Activated CD4-positive, alpha-beta T cell treated with anti-CD3 and anti-CD28 coated beads, Interleukin-2, amount 50 U/mL, for 4 hours (primary cell): Measurements from ENCODE around the gene WDFY2.
"Not testable (repeated sequence)": the region's sequence is repeated elsewhere in the genome, so short reads cannot be mapped to it uniquely, and the experiment has no call there.

Source experiments
- DNase-seq, 2 experiments: peaks; one replicate each; pipeline ENCODE4 v3.0.0-alpha.2; 2020

Gene WDFY2

DNA sequence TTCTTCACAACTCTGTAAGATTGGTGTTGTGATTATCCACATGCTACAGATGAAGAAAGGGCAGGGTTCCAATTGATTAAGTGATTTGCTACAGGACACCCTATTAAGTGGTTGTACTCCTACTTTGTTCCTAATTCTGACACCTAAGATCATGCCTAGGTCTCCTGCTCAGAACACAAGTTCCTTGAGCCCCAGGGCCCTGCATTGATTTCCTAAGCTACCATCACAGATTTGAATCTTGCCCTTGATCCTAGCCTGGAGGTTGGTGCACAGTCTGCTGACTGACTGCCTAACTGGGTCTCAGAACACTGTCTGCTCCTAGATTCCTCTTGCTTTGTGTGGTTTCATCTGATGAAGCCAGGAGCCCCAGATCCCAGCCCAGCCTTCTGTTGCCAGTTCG lies 19.6 kb upstream of the WDFY2 start:
- no peak for DNase-seq

DNA sequence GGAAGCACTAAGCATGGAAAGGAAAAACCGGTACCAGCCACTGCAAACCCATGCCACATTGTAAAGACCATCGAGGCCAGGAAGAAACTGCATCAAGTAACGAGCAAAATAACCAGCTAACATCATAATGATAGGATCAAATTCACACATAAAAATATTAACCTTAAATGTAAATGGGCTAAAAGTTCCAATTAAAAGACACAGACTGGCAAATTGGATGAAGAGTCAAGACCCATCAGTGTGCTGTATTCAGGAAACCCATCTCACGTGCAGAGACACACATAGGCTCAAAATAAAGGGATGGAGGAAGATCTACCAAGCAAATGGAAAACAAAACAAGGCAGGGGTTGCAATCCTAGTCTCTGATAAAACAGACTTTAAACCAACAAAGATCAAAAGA lies 15.3 kb upstream of the WDFY2 start:
- DNase-seq: not testable (repeated sequence)

DNA sequence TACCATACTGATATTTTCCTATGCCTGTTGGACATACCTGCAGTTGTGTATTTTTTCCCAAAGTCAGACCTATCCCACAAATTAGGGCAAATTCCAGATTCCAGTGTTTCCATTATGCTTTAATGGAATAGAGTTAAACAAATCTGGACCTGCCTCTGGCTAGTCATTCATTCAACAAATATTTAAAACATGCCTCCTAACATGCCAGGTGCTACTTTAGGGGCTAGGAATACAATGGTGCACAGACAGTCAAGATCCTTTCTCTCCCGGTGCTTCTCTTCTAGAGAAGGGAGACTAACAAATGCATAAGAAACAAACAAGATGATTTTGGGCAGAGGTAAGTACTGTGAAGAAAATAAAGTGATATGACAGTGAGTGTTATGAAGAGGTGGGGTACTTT lies 7.5 kb upstream of the WDFY2 start:
- no peak for DNase-seq

DNA sequence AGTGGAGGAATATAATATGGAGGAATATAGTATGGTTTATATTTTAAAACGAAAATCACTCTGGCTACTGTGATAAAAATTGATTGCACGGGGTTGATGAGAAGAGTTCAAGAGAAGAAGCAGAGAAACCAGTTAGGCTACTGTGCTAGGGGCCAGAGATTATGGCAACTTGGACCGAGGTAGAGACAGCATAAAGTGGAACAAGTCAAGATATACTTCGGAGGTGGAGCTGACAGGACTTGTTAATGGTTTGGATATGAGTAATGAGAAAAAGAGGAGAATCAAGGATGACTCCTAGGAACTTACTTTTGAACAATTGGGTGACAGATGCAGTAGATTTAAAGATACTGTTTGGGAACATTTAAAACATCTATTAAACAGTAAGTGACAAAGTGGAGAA lies 6.6 kb upstream of the WDFY2 start:
- DNase-seq: no peak

DNA sequence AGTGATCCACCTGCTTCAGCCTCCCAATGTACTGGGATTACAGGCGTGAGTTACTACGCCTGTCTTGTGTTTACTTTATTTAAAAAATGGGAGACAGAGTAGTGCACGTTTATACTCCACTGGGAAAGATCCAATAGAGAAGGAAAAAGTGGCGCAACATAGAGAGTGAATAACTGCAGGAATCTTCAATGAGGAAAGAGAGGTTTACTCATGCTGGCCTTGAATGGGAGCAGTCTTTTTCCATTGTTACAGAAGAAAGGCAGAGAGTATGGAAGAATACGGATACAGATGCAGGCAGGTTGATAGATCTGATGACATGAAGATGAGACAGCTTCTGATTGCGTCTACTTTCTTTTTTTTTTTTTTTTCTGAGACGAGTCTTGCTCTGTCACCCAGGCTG lies 4.6 kb upstream of the WDFY2 start:
- no peak for DNase-seq

DNA sequence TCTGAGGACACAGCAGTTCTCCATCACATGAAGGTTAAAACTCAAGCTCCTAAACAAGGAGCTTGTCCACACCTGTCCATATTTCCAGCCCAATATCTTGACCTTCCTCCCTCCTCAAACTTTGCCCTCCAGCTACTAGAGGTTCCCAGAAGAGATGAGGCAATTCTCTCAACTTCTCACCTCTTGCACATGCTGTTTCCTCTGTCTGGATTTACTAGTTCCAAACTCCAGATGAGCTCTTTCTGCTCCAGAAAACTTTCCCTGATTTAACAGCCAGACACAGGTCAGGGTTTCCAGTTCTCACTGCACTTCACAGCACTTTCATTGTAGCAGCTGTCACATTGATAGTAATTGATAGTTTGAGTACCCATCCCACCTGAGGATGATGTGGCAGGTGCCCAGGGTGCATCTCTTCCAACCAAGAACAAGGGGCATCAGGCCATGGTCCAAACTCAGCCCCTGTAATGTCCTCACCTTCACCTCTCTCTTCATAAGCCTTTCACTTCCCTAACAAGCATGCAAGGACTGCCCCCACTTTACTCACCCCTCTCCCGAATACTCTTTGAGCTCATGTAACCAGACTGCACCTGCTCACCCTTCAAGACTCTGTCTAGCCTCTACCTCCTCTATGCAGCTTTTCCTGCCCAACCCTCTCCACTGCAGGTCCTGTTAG lies 3.0 kb upstream of the WDFY2 start:
- DNase-seq: no peak

DNA sequence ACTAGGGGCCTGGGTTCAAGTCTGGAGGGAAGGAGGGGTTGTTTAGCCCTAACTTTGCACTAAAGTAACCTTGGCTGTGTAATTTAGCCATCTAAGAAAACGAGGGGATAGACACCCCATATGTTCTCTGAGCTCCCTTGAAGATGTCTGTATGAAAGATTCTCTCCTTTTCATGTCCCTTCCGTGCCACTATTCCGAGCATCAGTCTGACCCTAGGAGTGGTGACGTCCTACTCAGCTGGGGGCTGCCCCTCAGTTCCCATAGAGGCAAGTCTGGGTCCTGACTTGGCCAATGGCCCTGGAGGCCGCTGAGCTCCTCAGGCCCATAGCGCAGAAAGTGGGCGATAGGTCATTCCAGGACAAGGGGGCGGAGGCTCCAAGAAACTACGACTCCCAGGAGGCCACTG lies 790 bp upstream of the WDFY2 start:
- DNase-seq: no peak

DNA sequence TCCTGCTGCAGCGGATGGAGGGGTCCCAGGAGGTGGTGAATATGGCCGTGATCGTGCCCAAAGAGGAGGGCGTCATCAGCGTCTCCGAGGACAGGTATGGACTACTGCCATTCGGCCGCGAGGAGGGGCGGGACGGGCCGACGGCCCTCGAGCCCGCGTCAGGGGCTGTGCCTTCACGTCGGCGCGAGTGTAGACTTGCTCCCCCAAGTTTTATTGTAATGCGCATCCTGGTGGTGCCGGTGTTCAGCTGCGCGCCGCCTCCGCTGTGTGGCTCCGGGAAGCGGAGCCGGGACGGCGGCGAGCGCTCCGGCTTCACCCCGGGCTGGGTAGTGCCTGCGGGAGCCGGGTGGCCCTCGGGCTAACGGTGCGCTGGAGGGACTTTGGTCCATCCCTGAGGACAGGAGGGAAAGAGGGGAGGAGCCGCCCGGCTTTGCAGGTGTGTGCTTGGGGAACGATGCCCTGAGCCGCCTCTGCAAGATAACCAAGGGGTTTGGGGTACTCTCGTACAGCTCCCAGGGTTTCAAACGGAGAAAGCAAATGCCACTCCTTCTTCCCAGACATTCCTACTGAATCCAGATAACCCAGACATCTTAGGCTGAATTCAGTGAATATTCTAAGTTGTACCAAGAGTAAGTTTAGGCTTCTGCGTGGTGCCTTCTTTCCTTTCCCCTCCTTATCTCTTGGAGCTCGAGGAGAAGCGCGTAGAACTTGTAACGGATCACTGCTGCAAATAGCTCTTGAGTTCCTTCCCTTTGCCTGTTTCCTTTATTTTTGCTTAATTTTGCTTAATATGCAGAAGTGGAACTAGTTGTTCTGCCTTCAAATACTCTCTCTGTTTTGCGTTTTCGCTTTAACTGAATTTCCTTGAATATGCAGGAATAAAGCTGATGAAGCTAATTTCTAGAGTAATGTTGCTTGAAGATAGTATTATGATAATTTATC lies 740 bp downstream of the WDFY2 start:
- DNase-seq: peak; percentile 48 to 55

DNA sequence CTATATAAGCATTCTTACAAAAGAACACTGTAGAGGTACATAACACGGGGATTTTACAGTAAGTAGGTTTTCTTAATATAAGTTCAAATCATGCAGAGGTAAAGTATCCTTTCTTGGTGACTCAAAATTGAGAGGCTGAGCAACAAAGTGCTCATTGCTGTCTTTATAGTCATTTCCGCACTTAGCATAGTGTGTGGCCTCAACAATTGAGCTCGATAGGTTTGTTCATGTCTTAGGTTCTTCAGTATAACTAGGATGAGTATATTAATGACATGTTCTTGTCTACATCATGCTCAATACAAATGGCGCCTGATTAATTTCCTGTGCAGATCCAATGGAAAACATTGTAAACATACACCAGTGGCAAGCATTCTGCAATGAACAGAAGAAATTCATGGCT lies 1.4 kb downstream of the WDFY2 start:
- no peak for DNase-seq

DNA sequence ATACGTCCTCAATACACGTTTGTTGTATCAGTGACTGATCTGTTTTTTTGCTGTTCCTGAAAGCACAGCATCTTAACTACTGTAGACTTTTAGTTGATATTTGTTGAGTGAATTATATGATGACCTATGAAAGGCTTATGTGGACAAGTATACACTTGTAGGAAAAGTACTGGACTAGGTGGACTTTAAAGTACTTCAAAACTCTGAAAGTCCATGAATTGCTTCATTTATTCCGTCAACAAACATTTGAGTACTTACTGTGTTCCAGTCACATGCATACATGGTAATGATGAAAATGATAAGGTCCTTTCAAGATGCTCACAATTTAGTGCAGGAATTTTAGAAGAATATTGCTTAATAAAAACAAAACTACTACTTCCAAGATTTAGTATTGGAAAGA lies 3.1 kb downstream of the WDFY2 start:
- DNase-seq: no peak

DNA sequence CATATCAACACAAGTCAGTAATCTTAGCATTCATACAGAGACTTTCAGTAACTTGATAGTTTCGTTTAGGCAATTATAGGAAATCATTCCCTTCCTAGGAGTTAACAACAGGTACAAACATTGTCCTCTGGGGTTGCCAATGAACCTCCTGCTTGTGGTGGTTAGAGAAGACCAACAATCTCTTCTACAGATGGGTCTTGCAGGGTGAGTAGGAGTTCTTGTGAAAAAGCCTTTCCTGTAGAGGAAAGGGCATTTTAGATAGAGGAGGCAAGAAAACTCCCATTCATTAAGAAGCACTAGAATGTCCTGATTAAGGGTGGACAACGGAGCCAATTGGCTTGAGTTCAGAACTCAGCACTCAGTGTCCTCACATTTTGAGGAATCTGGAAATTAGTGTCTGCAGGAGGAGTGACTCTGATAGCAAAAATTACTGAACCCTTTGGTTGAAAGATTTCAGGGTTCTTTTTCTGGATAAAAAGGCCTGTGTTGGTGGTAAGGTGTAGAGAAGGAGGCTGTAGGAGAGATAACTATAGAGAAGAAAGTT lies 4.2 kb downstream of the WDFY2 start:
- DNase-seq: no peak

DNA sequence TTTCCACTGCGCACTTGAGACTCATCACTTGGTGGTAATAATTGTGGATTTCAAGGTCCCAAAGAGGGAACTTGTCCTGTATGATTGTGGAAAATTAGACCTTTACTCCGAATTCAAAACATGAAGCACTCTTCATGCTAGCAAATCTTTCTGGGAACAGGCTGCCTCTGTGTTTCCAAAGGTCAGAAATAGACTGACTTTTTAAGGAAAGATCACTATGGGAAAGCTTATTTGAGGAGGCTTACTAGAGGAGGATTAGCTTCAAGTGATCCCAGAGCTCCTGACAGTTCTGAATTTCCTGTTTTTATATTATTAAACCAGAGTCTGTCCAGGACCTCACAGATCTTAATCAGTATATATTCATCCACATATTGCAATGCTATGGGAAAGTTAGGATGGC lies 5.5 kb downstream of the WDFY2 start:
- no peak for DNase-seq

DNA sequence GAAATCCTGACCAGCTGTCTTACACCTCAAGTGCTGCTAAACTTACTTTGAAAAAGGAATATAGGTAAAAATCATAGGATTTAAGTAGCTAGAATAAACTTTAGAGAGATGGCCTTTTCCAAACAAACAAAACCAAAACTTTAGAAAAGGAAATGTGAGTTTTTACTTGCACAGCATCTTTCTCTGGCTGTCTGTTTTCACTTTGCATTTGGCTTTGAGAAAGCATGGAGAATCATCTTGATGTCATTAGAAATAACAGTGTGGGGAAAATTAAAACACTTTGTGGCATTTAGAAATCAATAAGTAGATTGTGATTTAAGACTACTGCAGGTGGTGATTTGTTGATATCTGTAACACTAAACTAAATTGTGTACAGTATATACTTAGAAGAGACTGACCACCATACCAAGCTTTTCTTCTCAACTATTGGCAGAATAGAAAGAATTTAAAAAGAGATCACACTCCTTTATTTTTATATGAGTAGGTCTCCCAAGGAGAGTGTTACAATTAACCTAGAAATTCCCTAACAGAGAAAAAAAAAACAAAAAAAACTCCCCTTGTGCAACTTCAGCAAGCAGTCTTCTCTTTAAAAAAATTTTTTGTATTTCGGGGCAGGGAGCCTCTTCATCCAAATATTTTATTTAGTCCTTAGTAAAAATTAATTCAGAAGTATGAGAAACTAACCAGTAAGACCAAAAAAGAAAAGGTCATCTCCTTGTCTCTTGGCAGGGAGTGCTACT lies 6.1 kb downstream of the WDFY2 start:
- no peak for DNase-seq

DNA sequence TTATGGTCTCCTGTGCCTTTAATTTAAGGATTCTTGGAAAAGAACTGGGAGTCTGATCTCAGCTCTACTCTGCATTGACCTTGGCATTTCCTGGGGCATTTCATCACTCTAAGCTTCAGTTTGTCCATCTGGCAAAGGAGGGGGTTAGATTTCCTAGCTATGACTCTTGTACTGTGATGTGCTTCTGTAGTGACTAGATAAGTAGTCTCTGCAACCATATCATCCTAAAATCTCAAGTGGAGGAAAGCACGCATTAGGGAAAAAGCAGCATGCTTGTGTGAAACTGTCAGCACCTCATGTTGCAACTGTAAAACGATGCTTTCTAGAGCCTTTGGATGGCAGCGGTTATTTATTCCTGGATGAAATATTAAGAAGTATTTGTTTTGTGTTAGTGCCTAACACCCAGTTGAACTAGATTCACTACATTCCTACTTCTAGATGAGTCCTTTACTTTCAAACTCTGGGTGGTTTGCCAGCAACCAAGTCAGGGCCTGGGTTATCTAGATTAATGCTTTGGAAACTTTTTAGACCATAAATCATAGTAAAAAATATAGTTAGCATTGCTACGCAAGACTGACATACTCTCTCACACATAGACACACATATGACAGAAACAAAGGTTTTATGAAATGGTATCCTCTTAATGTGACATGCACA lies 6.8 kb downstream of the WDFY2 start:
- no peak for DNase-seq

DNA sequence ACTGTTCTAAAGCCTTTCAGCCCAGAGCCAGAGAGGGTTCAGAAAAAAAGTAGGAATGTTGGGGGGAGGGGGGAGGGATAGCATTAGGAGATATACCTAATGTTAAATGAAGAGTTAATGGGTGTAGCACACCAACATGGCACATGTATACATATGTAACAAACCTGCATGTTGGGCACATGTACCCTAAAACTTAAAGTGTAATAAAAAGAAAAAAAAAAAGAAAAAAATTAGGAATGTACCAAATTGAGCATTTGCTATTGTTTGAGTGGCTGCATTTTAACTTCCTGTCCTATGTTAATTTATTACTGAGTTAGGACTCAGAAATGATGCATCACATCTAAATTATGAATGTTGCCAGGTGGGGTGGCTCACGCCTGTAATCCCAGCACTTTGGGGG lies 7.7 kb downstream of the WDFY2 start:
- not testable (repeated sequence) for DNase-seq

DNA sequence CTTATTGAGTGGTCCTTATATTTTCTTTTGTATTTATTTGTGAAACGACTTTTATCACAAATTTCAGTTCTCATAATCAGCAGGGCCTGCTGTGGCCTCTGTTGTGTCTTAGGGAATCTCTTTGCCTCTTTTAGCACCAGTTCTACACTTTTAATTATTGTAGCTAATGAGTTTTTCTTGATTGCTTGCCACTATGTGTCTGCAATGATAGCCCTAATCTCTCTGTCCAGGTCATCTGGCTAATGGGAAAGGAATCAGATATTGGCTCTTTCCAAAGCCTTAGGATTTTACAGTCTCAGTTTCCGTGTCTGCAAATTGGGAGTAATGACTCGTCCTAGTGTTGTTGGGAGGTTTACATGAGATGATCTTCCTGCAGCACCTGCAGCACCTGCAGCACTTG lies 10.2 kb downstream of the WDFY2 start:
- DNase-seq: no peak

DNA sequence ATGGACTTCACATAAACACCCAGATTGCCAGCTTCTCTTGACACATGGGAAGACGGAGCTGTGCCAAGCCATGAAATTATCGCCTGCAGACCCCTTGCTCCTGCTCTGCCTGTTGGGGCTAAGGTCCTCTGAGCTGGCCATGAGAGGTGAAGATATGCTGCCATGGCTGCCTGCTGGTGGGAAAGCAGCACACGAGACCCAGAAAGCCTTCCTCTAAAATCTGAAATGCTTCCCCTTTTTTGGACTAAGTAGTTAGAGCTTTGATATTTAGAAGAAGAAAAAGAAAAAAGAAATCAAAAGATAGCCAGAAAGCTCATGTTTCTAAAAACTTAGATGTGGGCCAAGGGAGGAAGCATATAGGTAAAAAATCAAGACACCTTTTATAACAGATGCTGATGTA lies 11.2 kb downstream of the WDFY2 start:
- no peak for DNase-seq

DNA sequence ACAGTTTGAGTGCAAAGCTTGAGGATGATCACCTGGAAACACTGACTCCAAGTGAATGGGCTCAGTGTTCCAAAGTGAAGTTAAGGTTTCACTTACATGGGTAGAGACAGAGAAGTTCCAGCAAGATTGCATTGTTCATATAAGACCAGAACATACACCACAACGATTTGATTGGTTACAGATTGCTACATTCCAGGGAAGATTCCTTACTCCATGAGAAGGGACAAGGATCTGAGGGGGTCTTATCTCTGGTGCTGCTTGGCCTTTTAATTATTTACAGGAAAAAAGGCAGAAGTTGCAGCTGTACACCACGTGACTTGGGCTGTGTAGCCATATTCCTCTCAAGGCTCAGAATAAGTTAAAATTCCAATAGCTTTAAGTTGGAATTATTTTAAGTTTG lies 12.3 kb downstream of the WDFY2 start:
- no peak for DNase-seq

DNA sequence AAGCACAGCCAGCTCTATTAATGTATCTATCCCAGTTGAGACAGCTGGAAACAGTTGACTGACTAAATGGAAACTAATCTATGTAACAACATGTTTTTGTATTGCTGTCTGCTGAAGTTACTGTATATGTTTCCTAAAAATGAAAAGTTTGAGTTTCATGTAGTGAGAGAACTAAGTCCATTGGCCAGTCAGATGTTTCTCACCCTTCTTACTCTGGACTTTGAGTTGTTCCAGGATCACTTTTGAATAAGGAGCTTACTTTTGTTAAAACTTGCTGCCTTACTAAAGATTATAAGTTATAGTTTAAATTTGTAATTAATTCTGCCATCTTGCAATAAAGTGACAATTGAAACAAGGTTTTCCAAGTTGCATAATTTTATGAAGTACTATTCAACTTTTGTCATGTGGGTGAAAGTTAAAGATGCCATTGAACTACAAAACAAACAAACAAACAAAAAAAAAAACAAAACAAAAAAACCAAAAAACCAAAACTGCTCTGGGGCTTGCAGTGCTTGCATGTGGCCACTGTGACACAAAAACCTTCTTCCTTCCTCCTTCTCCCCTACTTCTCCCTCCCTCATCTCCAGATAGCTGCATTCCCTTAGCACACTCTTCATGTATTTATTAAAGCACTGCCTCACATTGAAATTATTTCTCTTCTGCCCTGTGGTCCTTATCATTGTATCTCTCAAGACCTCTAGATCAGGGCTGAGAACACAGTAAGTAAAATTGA lies 15.3 kb downstream of the WDFY2 start:
- no peak for DNase-seq

DNA sequence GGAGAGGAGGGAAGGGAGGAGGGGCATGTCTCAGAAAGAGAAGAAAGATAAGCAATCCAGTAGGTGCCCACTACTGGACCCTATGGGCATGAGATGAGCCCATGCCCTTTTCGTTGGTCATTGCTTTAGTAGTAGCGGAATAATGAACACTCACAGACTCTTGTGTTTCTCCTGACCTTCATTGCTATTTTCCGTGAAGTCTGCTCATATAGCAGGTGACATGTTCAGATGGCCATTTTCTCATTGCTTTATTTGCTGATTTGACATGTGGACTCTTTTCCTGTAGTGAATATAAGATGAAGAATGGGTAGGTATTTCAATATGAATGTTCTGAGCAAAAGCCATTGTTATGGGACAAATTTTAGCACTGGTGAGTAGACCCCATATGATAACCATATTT lies 16.4 kb downstream of the WDFY2 start:
- no peak for DNase-seq

DNA sequence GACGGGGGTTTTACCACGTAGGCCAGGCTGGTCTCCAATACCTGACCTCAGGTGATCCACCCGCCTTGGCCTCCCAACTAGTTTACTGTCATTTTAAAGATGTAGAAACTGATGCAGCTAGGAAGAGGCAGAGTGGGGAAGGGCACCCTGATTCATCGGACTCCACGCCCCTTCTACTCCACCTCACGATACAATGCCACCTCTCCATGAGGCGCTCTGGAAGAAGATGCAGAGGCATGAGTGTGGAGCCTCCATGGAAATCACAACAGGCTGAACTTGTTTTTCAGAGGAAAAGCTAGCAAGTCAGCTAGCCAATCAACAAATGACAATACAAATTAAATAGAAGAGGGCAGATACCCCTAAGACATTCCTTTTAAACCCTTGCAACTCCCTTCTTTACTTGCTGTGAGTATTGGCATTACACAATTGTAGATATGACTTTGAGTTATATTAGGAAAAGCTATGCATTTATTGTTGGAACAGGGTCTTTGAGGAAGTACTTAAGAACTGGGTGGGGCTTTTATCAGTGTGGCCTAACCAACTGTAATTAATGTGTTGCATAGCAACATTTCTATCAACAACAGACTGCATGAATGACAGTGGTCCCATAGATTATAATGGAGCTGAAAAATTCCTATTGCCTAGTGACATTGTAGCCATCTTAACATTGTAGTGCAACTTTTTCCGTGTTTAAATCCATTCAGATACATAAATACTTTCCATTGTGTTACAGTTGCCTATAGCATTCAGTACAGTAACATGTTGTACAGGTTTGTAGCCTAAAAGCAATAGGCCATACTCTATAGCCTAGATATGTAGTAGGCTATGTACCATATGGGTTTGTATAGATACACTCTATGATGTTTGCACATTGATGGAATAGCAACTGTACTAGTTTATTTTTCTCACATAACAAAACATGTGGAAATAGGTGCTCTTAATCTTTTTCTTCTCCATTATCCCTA lies 17.6 kb downstream of the WDFY2 start:
- DNase-seq: no peak
